Left forelimb (tissue), 1 donor: ENCODE results near the gene PCDHAC1.

ENCODE experiments used
- DNase-seq: peaks from one replicate; pipeline ENCODE4 v3.0.0-alpha.2; 2018; ENCODE audit warnings: low spot score

Gene PCDHAC1

DNA sequence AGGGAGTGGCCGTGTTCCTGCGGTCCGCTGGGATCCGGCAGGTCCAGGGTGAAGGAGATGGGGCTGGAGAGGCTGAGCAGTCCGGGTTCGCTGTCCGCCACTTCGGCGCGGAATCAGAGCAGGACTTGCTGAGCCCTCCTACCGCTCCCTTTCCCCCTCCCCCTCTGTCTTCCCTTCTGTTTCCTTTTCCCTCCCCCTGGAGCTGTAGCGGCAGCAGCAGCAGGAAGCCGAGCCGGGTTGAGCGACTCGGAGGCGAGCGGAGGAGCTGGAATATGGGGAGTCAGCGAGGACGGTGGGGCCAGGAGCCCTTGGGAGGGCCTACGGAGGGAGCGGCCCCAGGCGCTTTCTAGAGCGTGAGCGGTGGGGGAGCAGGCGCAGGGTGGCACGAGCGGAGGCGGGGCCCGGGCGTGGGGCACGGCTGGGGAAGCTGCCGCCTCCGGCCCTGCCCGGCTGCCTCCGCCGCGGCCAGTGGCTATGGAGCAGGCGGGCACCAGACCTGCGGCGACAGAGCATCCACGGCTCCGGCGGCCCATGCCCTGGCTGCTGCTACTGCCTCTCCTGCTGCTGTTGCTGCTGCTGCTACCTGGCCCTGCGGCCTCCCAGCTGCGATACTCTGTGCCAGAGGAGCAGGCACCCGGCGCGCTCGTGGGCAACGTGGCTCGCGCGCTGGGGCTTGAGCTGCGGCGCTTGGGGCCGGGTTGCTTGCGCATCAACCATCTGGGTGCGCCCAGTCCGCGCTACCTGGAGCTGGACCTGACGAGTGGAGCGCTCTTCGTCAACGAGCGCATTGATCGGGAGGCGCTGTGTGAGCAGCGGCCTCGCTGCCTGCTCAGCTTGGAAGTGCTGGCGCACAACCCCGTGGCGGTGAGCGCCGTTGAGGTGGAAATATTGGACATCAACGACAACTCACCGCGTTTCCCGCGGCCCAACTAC lies 40.5 kb downstream of the PCDHAC1 start, which contains the start of gene PCDHAC2:
PCDHAC2 (plus strand) TSS at position 184 of the 933 bp plus-strand sequence; CDS start at position 475, 291 bp downstream.
- peak; percentile 72 for DNase-seq

- no peak for DNase-seq
Measured at GRCh38 chr5:140967226-140967893, 41.3 kb downstream of the PCDHAC1 start.

- no peak for DNase-seq
Measured at GRCh38 chr5:140969880-140970279, 43.8 kb downstream of the PCDHAC1 start.

DNA sequence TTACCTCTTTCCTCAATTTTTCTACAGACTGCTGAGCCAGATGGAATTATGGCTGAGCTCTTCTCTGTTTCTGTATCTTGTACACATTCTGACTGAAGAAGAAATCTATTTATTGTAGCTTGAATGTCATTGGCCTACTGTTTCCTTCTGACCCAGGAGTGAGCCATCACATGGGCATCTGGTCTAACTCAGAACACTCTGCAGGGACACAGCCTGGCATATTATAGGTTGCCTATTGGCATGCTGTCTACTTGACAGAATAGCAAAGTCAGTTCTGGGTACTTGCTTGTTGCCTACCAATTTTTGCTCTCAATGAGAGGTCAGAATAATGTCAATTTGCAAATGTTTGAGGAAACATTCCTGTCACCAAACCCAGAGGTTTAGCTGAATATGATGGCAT lies 47.5 kb downstream of the PCDHAC1 start:
- DNase-seq = no peak

GRCh38 chr5:140977003-140977402 lies 50.9 kb downstream of the PCDHAC1 start:
- no peak for DNase-seq

- DNase-seq = no peak
Measured at GRCh38 chr5:140978260-140978659, 52.2 kb downstream of the PCDHAC1 start.

- no peak for DNase-seq
Measured at GRCh38 chr5:140978983-140979382, 52.9 kb downstream of the PCDHAC1 start.
